ENCODE measurements around the gene TRIM44.

The TRIM44 gene, protein sequence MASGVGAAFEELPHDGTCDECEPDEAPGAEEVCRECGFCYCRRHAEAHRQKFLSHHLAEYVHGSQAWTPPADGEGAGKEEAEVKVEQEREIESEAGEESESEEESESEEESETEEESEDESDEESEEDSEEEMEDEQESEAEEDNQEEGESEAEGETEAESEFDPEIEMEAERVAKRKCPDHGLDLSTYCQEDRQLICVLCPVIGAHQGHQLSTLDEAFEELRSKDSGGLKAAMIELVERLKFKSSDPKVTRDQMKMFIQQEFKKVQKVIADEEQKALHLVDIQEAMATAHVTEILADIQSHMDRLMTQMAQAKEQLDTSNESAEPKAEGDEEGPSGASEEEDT

DNA sequence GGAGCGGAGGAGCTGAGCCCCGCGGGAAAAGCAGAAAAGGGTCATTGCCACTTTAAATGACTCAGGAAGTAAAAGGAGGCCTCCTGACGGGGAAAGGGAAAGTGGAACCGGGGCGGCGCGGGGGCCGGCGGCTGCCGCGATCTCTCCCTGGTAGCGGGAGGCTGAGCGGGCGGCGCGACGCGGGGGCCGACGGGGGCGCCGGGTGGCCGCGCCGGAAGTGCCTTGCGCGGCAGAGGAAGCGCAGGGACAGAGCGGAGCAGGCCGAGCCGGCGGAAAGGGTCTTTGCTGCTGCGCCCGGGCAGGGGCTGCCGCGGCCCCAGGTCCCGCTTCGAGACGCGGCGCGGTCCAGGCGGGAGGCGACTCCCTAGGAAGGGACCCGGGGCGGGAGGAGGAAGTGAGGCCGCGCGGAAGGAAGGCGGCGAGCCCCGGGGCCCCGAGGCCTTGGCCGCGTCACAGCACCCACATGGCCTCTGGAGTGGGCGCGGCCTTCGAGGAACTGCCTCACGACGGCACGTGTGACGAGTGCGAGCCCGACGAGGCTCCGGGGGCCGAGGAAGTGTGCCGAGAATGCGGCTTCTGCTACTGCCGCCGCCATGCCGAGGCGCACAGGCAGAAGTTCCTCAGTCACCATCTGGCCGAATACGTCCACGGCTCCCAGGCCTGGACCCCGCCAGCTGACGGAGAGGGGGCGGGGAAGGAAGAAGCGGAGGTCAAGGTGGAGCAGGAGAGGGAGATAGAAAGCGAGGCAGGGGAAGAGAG is at the start of gene TRIM44:
Gene TRIM44, plus strand, starts transcription at position 127 of the 759 bp plus-strand sequence. Its CDS starts 337 bp downstream, at position 464.
- Mint-ChIP-seq H3K4me1 (ENCODE audit: low read depth) (peaks cover 46% of the 10 kb centered on the region), H3K27me3 (peaks cover 6% of the 10 kb centered on the region), H3K4me3 (peak within 1 kb of the TSS; percentile 91), H3K9me3 (peaks cover 26% of the 10 kb centered on the region), H3K27ac (peak within 1 kb of the TSS; percentile 95), H3K36me3 (ENCODE audit: low read depth) (peaks cover 40% of the 10 kb centered on the region)

DNA sequence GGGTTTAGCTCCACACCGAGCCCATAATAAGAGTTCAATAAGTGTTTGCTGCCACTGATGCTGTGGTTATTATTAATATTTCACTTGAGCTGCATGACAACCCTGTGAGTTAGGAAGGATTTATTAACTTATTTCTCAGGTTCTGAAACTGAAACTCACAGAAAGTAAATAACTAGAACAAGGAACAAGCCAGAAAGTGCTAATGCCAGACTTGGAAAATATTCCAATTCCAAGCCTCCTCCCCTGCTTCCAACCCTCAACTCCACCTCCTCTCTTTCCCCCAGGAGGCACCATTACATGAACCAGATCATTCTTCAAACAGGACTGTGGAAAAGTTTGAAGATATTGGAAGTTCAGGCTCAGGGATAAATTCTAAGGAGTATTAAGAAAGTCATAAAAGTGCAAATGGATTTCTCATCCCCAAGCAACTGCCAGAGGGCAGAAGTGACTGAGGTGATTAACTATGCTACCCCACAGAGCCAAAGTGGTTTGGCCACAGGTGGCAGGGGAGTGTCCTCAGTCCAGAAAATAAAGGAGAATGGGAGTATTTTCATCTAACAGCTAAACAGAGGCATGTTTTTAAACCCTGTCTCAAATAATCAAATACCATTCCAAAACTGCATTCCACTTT is 47.5 kb upstream of the TRIM44 start:
- Mint-ChIP-seq H3K27me3 (peaks cover 56% of the 10 kb centered on the region), H3K4me3 (no peak overlapping the region), H3K9me3 (no peaks in the 10 kb centered on the region), H3K36me3 (ENCODE audit: low read depth) (no peaks in the 10 kb centered on the region), H3K4me1 (ENCODE audit: low read depth) (peaks cover 14% of the 10 kb centered on the region), H3K27ac (no peak overlapping the region)

DNA sequence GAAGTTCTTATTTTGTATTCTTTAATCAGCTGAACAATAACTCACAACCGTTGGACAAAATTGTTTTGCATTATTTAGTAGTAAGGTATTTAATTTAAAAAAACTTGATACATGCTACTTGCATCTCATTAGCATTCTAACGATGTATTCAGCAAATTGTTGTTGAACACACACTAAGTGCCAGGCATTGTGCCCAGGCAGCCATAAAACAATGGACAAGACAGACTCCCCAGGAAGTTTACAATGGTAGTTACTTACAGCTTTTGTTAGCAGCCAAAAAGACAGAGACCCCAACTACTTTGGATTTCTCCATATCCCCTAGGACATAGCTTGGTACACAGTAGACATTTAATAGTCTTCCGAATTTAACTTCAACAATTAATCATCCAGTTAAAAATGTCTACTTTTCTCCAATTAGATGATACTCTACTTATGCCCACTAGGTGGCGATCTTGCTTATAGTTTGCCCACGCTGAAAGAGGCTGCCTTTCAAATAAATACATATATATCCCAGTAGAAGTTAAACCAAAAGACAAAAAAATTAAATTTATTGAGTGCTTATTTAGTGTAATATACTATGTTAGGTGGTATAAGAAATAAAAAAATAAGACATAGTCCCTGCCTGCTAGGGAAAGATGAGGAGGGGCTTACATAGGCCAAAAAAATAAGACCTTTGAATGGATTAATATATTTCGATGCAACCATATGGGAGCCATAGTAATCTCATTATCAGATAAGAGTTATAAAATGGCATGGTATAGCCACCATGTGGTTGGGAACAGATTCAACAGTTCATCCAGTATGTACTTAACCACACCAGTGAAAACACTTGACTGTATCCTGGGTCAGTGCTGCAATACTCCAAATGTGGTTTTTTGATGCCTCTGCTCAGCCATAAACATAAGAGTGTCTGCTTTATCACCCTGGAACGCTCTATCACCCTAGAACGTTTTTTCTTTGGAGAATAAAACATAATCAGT is 46.4 kb upstream of the TRIM44 start:
- no peaks in the 10 kb centered on the region for H3K9me3 Mint-ChIP-seq
- no peak overlapping the region for H3K27ac Mint-ChIP-seq
- peaks cover 64% of the 10 kb centered on the region for H3K27me3 Mint-ChIP-seq
- peaks cover 19% of the 10 kb centered on the region for H3K4me1 Mint-ChIP-seq (ENCODE audit: low read depth)
- no peaks in the 10 kb centered on the region for H3K36me3 Mint-ChIP-seq (ENCODE audit: low read depth)
- H3K4me3 Mint-ChIP-seq: no peak overlapping the region

DNA sequence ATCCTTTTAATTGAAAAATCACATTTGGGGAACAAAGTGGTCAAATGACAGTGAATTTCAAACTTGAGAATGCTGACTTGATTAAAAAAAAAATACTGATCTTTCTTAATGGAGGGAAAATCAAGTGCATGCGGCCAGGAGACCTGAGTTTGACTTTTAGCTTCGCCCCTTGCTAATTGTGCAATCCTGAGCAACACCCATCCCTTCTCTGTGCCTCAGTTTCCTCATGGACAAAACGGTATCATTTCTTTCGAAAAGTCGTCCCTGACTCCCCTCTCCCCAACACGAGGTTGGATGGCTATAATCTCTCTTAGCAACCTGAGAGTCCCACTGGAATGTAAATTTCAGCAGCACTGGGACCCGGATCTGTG is 45.3 kb upstream of the TRIM44 start:
- peak overlapping the region; percentile 74 for H3K4me3 Mint-ChIP-seq
- peaks cover 67% of the 10 kb centered on the region for H3K27me3 Mint-ChIP-seq

DNA sequence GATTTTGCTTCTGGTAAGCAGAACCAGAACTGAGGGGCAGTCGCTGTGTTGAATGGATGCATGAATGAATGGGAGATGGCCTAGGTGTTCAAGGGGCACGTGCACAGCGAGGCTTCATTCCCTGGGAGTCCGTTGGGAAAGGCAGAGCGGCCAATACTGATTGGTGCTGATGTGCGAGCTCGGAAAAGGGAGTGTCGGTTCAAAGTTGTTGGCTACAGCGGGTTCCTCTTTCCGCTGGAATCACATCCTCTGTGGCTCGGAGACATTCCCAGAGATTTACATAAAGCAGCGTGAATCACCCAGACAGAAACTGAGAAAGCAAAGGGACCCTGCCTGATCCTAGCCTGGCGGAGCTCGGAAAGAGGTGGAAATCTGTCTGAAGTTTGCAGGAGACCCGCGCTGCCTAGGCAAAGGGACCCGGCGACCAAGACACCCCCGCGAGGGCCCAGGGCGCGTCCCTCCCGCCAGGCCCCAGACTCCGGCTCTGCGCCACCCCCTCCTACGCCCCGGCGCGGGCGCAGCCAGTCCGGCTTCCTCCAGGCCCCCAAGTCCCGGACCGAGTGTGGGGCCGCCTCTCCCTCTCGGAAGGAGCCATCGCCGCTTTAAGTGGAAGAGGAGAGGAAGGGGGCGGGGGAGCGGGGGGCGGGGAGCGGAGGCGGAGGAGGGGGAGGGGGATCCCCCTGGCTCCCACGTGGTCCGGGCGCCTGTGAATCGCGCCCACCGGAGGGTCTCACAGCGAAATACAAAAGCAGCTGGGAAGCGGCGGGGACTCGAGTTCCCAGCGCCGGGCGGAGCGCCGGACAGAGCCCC is 44.7 kb upstream of the TRIM44 start, which contains the start of gene FJX1:
Gene FJX1, plus strand, starts transcription at position 774 of the 810 bp plus-strand sequence. CDS start 177 bp downstream, outside the sequence.
- Mint-ChIP-seq H3K9me3 (no peaks in the 10 kb centered on the region), H3K4me3 (peak within 1 kb of the TSS; percentile 74), H3K27me3 (peaks cover 67% of the 10 kb centered on the region), H3K36me3 (ENCODE audit: low read depth) (no peaks in the 10 kb centered on the region), H3K4me1 (ENCODE audit: low read depth) (peaks cover 19% of the 10 kb centered on the region), H3K27ac (no peak within 1 kb of the TSS)

More for the DNA sequence above, 45.3 kb upstream of the TRIM44 start:
- peaks cover 19% of the 10 kb centered on the region for H3K4me1 Mint-ChIP-seq (ENCODE audit: low read depth)
- no peaks in the 10 kb centered on the region for H3K9me3 Mint-ChIP-seq
- no peak overlapping the region for H3K27ac Mint-ChIP-seq
- H3K36me3 Mint-ChIP-seq (ENCODE audit: low read depth): no peaks in the 10 kb centered on the region

DNA sequence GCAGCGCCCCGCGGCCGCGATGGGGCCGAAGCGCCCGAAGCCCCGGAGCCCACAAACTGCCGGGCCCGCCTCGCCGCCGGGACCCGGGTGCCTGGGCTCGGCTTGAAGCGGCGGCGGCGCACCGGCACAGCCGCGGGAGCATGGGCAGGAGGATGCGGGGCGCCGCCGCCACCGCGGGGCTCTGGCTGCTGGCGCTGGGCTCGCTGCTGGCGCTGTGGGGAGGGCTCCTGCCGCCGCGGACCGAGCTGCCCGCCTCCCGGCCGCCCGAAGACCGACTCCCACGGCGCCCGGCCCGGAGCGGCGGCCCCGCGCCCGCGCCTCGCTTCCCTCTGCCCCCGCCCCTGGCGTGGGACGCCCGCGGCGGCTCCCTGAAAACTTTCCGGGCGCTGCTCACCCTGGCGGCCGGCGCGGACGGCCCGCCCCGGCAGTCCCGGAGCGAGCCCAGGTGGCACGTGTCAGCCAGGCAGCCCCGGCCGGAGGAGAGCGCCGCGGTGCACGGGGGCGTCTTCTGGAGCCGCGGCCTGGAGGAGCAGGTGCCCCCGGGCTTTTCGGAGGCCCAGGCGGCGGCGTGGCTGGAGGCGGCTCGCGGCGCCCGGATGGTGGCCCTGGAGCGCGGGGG is 44.0 kb upstream of the TRIM44 start:
- peak overlapping the region; percentile 39 for H3K4me3 Mint-ChIP-seq
- no peaks in the 10 kb centered on the region for H3K36me3 Mint-ChIP-seq (ENCODE audit: low read depth)
- no peaks in the 10 kb centered on the region for H3K9me3 Mint-ChIP-seq
- H3K4me1 Mint-ChIP-seq (ENCODE audit: low read depth): peaks cover 19% of the 10 kb centered on the region
- peaks cover 69% of the 10 kb centered on the region for H3K27me3 Mint-ChIP-seq
- no peak overlapping the region for H3K27ac Mint-ChIP-seq

DNA sequence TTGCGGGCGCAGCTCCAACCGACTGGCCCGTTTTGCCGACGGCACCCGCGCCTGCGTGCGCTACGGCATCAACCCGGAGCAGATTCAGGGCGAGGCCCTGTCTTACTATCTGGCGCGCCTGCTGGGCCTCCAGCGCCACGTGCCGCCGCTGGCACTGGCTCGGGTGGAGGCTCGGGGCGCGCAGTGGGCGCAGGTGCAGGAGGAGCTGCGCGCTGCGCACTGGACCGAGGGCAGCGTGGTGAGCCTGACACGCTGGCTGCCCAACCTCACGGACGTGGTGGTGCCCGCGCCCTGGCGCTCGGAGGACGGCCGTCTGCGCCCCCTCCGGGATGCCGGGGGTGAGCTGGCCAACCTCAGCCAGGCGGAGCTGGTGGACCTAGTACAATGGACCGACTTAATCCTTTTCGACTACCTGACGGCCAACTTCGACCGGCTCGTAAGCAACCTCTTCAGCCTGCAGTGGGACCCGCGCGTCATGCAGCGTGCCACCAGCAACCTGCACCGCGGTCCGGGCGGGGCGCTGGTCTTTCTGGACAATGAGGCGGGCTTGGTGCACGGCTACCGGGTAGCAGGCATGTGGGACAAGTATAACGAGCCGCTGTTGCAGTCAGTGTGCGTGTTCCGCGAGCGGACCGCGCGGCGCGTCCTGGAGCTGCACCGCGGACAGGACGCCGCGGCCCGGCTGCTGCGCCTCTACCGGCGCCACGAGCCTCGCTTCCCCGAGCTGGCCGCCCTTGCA is 43.3 kb upstream of the TRIM44 start:
- H3K36me3 Mint-ChIP-seq (ENCODE audit: low read depth): no peaks in the 10 kb centered on the region
- H3K4me3 Mint-ChIP-seq: peak overlapping the region; percentile 70
- H3K27me3 Mint-ChIP-seq: peaks cover 70% of the 10 kb centered on the region
- H3K9me3 Mint-ChIP-seq: no peaks in the 10 kb centered on the region
- H3K4me1 Mint-ChIP-seq (ENCODE audit: low read depth): peaks cover 19% of the 10 kb centered on the region
- no peak overlapping the region for H3K27ac Mint-ChIP-seq

DNA sequence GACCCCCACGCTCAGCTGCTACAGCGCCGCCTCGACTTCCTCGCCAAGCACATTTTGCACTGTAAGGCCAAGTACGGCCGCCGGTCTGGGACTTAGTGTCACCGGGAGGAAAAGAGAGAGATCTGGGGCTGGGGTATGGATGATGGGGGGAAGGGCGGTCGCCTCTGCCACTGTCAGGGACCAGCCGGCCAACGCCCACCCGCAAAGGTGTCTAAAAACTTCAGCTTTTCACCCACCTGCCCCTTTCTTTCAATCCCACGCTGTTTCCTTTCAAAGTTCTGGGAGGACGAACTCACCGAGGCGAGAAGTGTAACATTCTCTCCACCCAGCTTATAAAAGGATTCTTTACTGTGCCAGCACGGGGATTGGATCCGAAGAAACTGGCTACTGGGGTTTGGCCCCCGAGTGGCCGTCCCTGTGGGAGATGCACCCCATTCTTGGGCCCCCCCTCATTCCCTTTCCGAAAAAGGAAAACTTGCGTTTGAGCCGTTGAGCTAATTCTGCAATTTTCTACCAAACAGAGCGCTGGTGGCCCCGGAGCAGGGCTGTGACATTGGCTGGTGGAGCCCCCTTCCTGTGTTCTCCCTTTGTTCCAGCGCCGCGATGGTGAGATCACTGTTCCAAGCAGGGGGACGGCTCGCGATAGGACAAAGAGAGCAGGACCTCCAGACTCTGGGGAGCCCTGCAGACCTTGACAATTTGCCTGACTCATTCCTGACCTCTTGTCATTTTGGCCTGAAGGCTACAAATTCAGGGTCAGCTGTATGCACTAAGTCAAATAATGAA is 42.5 kb upstream of the TRIM44 start:
- Mint-ChIP-seq H3K36me3 (ENCODE audit: low read depth) (no peaks in the 10 kb centered on the region), H3K4me3 (peak overlapping the region; percentile 70), H3K27ac (no peak overlapping the region), H3K27me3 (peaks cover 69% of the 10 kb centered on the region), H3K4me1 (ENCODE audit: low read depth) (peaks cover 19% of the 10 kb centered on the region), H3K9me3 (no peaks in the 10 kb centered on the region)

DNA sequence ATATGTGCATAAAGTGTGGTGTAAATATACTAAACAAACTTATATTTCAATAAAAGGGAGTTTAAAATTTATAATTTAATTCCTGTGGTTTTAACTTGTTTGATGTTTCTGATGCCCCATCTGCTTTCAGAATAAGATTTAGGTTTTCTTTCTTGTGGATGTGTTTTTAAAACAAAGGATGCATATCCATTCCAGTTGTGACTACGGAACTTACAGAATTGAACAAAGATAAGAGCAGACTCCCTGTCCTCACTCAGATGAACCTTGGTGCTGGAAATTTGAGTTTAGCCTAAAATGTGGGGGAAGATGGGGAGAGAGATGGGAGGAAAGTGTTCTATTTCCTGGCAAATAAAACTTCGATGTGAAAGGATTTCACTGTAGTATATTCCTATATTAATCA is 41.8 kb upstream of the TRIM44 start:
- H3K27me3 Mint-ChIP-seq: peaks cover 71% of the 10 kb centered on the region
- no peaks in the 10 kb centered on the region for H3K9me3 Mint-ChIP-seq
- H3K4me3 Mint-ChIP-seq: no peak overlapping the region
- peaks cover 19% of the 10 kb centered on the region for H3K4me1 Mint-ChIP-seq (ENCODE audit: low read depth)
- no peaks in the 10 kb centered on the region for H3K36me3 Mint-ChIP-seq (ENCODE audit: low read depth)
- H3K27ac Mint-ChIP-seq: no peak overlapping the region

DNA sequence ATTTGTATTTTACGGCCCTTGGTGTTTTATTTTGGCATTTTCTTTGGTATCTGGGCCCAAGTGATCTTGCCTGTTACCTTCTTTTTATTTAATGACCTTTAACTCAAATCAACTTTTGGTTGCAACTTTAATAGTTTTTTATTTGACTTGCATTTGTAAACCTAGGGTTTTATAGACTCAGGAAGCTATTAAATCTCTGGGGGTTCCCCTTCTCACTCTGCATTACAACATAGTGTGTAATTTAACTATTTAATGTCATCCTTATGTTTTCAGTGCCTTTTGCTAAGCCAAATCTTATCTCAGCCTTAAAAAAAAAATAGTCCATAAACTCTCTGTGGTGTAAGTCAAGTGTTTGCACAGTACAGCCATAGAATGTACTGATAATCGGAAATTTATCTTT is 41.0 kb upstream of the TRIM44 start:
- no peaks in the 10 kb centered on the region for H3K36me3 Mint-ChIP-seq (ENCODE audit: low read depth)
- peaks cover 74% of the 10 kb centered on the region for H3K27me3 Mint-ChIP-seq
- H3K27ac Mint-ChIP-seq: no peak overlapping the region
- H3K9me3 Mint-ChIP-seq: no peaks in the 10 kb centered on the region
- H3K4me1 Mint-ChIP-seq (ENCODE audit: low read depth): peaks cover 19% of the 10 kb centered on the region
- H3K4me3 Mint-ChIP-seq: no peak overlapping the region

DNA sequence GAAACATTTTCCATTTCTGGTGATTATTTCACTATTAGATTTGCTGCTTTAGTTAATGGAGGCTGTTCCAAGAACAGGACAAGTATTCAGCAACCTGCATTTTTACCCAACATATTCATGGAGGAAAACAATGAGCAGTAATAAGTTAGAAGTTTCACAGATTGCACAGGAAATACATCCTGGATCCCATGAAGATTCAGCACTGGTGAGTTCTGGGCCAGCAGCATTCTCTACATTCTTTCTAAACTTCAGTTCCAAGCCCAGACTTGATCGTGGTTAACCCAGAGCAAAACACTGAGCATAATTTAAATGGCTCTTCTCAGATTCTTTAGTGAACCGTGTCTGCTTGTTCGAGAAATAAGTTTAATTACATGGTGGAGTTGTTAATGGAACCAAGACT is 40.5 kb upstream of the TRIM44 start:
- peaks cover 19% of the 10 kb centered on the region for H3K4me1 Mint-ChIP-seq (ENCODE audit: low read depth)
- H3K9me3 Mint-ChIP-seq: no peaks in the 10 kb centered on the region
- peaks cover 74% of the 10 kb centered on the region for H3K27me3 Mint-ChIP-seq
- no peak overlapping the region for H3K4me3 Mint-ChIP-seq
- H3K27ac Mint-ChIP-seq: no peak overlapping the region
- no peaks in the 10 kb centered on the region for H3K36me3 Mint-ChIP-seq (ENCODE audit: low read depth)

DNA sequence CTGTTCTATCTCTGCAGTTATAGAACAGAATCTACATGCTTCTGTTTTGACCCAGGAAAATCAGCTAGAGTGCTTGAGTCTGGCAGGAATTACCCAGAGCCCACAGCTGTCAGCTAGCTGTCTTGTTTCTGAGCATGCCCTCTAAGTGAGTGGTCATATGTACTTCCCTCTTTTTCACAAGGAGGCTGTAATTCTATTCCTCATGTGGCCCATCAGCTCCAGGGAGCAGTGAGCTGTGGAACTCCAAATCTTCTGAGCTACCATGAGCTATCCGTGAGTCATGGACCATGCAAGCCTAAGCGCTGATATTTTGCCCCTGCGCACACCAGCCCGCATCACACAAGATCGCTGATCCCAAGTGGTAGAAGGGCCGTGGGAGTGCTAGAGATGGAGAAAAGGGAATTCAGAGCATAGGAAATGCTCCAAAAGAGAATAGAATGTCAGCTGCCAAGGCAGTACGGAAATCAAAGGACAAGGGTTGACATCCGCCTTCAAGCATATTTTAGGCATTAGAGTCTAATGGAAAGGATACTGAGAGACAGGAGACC is 38.9 kb upstream of the TRIM44 start:
- Mint-ChIP-seq H3K36me3 (ENCODE audit: low read depth) (no peaks in the 10 kb centered on the region), H3K9me3 (no peaks in the 10 kb centered on the region), H3K27me3 (peaks cover 75% of the 10 kb centered on the region), H3K27ac (no peak overlapping the region), H3K4me1 (ENCODE audit: low read depth) (peaks cover 12% of the 10 kb centered on the region), H3K4me3 (no peak overlapping the region)
